ENCODE results near the gene SPHK2.
"Not testable (repeated sequence)": the region's sequence is repeated elsewhere in the genome, so short reads cannot be mapped to it uniquely, and the experiment has no call there.

Gene SPHK2

DNA sequence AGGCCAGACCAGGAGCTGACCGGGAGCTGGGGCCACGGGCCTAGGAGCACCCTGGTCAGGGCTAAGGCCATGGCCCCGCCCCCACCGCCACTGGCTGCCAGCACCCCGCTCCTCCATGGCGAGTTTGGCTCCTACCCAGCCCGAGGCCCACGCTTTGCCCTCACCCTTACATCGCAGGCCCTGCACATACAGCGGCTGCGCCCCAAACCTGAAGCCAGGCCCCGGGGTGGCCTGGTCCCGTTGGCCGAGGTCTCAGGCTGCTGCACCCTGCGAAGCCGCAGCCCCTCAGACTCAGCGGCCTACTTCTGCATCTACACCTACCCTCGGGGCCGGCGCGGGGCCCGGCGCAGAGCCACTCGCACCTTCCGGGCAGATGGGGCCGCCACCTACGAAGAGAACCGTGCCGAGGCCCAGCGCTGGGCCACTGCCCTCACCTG is 6.6 kb downstream of the SPHK2 start:
- H3K27me3 ChIP-seq (ENCODE audit: control insufficient read depth, insufficient read depth, low read length): no peaks in the 10 kb centered on the region
- no peak overlapping the region for H3K9ac ChIP-seq (ENCODE audit: low read depth, low read length)
- H3K36me3 ChIP-seq (ENCODE audit: control insufficient read depth, insufficient read depth, low read length): peaks cover 22% of the 10 kb centered on the region
- H3K27ac ChIP-seq (ENCODE audit: low read depth, low read length): no peak overlapping the region
- no peak overlapping the region for H3K4me3 ChIP-seq (ENCODE audit: low read depth, low read length)
- H3K9me3 ChIP-seq (ENCODE audit: control insufficient read depth, insufficient read depth, low read length): no peaks in the 10 kb centered on the region
- H3K4me1 ChIP-seq (ENCODE audit: control insufficient read depth, insufficient read depth, low read length): peaks cover 24% of the 10 kb centered on the region

DNA sequence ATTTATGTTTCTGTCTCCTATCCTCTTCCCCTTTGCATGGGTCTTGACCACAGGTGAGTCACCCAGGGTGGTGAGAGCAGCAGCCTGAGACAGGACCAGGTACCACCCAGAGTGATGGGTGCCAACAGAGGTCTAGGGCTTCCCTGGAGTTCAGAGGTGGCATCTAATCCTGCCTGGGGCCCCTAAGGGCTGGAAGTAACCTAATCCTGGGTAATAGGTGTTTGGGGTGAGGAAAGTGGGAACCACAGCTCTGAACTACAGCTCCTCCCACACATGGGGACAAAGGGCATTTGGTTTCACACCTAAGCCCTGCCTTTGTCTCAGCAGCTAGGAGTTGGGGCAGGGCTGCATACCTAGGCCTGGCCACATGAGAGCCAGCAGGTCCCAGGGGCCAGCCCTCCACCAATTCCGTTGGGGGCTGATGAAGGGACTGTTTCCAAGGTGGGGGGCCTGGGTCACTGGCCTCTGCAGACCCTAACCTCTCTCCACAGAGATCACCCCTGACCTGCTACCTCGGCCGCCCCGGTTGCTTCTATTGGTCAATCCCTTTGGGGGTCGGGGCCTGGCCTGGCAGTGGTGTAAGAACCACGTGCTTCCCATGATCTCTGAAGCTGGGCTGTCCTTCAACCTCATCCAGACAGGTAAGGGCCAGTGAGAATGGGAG is 8.0 kb downstream of the SPHK2 start:
- no peak overlapping the region for H3K9ac ChIP-seq (ENCODE audit: low read depth, low read length)
- peak overlapping the region; percentile 66 for H3K27ac ChIP-seq (ENCODE audit: low read depth, low read length)
- H3K9me3 ChIP-seq (ENCODE audit: control insufficient read depth, insufficient read depth, low read length): no peaks in the 10 kb centered on the region
- H3K36me3 ChIP-seq (ENCODE audit: control insufficient read depth, insufficient read depth, low read length): peaks cover 17% of the 10 kb centered on the region; the same call in 1 of the 2 replicates
- H3K4me1 ChIP-seq (ENCODE audit: control insufficient read depth, insufficient read depth, low read length): peaks cover 30% of the 10 kb centered on the region
- H3K4me3 ChIP-seq (ENCODE audit: low read depth, low read length): no peak overlapping the region
- H3K27me3 ChIP-seq (ENCODE audit: control insufficient read depth, insufficient read depth, low read length): no peaks in the 10 kb centered on the region

DNA sequence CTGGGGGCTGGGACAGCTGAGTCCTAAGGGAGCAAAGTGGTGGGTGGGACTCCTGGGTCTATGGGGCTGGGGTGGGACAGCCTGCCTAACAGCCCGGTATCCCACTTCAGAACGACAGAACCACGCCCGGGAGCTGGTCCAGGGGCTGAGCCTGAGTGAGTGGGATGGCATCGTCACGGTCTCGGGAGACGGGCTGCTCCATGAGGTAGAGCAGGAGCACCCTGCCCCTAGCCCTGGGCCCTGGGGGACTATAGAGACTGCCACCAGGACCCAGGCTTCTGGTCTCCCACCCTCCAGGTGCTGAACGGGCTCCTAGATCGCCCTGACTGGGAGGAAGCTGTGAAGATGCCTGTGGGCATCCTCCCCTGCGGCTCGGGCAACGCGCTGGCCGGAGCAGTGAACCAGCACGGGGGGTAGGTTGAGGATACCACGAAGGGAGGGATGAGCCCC is 8.6 kb downstream of the SPHK2 start:
- H3K9me3 ChIP-seq (ENCODE audit: control insufficient read depth, insufficient read depth, low read length): no peaks in the 10 kb centered on the region
- H3K27me3 ChIP-seq (ENCODE audit: control insufficient read depth, insufficient read depth, low read length): no peaks in the 10 kb centered on the region
- H3K4me1 ChIP-seq (ENCODE audit: control insufficient read depth, insufficient read depth, low read length): peaks cover 30% of the 10 kb centered on the region
- peak overlapping the region; percentile 66 for H3K27ac ChIP-seq (ENCODE audit: low read depth, low read length)
- H3K36me3 ChIP-seq (ENCODE audit: control insufficient read depth, insufficient read depth, low read length): peaks cover 17% of the 10 kb centered on the region; the same call in 1 of the 2 replicates
- H3K9ac ChIP-seq (ENCODE audit: low read depth, low read length): no peak overlapping the region
- no peak overlapping the region for H3K4me3 ChIP-seq (ENCODE audit: low read depth, low read length)

DNA sequence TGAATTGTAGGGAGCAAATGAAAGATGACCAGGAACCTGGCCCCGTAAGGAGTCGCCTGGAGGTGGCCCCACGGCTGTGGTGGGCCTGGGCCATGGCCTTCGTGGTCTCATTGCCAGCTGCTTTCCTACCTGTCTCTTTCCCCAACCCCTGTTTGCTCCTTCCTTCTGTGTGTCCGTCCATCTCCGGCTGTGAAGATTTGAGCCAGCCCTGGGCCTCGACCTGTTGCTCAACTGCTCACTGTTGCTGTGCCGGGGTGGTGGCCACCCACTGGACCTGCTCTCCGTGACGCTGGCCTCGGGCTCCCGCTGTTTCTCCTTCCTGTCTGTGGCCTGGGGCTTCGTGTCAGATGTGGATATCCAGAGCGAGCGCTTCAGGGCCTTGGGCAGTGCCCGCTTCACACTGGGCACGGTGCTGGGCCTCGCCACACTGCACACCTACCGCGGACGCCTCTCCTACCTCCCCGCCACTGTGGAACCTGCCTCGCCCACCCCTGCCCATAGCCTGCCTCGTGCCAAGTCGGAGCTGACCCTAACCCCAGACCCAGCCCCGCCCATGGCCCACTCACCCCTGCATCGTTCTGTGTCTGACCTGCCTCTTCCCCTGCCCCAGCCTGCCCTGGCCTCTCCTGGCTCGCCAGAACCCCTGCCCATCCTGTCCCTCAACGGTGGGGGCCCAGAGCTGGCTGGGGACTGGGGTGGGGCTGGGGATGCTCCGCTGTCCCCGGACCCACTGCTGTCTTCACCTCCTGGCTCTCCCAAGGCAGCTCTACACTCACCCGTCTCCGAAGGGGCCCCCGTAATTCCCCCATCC is 9.4 kb downstream of the SPHK2 start:
- no peaks in the 10 kb centered on the region for H3K9me3 ChIP-seq (ENCODE audit: control insufficient read depth, insufficient read depth, low read length)
- no peak overlapping the region for H3K9ac ChIP-seq (ENCODE audit: low read depth, low read length)
- H3K4me1 ChIP-seq (ENCODE audit: control insufficient read depth, insufficient read depth, low read length): peaks cover 24% of the 10 kb centered on the region
- peaks cover 20% of the 10 kb centered on the region for H3K36me3 ChIP-seq (ENCODE audit: control insufficient read depth, insufficient read depth, low read length)
- no peak overlapping the region for H3K4me3 ChIP-seq (ENCODE audit: low read depth, low read length)
- no peaks in the 10 kb centered on the region for H3K27me3 ChIP-seq (ENCODE audit: control insufficient read depth, insufficient read depth, low read length)
- no peak overlapping the region for H3K27ac ChIP-seq (ENCODE audit: low read depth, low read length)

DNA sequence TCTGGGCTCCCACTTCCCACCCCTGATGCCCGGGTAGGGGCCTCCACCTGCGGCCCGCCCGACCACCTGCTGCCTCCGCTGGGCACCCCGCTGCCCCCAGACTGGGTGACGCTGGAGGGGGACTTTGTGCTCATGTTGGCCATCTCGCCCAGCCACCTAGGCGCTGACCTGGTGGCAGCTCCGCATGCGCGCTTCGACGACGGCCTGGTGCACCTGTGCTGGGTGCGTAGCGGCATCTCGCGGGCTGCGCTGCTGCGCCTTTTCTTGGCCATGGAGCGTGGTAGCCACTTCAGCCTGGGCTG is 9.9 kb downstream of the SPHK2 start:
- H3K4me1 ChIP-seq (ENCODE audit: control insufficient read depth, insufficient read depth, low read length): peaks cover 28% of the 10 kb centered on the region
- H3K36me3 ChIP-seq (ENCODE audit: control insufficient read depth, insufficient read depth, low read length): peaks cover 20% of the 10 kb centered on the region
- H3K9ac ChIP-seq (ENCODE audit: low read depth, low read length): no peak overlapping the region
- H3K9me3 ChIP-seq (ENCODE audit: control insufficient read depth, insufficient read depth, low read length): no peaks in the 10 kb centered on the region
- H3K4me3 ChIP-seq (ENCODE audit: low read depth, low read length): peak overlapping the region; percentile 16; the same call in 1 of the 2 replicates
- peak overlapping the region; percentile 92 for H3K27ac ChIP-seq (ENCODE audit: low read depth, low read length)
- no peaks in the 10 kb centered on the region for H3K27me3 ChIP-seq (ENCODE audit: control insufficient read depth, insufficient read depth, low read length)

DNA sequence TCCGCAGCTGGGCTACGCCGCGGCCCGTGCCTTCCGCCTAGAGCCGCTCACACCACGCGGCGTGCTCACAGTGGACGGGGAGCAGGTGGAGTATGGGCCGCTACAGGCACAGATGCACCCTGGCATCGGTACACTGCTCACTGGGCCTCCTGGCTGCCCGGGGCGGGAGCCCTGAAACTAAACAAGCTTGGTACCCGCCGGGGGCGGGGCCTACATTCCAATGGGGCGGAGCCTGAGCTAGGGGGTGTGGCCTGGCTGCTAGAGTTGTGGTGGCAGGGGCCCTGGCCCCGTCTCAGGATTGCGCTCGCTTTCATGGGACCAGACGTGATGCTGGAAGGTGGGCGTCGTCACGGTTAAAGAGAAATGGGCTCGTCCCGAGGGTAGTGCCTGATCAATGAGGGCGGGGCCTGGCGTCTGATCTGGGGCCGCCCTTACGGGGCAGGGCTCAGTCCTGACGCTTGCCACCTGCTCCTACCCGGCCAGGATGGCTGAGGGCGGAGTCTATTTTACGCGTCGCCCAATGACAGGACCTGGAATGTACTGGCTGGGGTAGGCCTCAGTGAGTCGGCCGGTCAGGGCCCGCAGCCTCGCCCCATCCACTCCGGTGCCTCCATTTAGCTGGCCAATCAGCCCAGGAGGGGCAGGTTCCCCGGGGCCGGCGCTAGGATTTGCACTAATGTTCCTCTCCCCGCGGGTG is 10.4 kb downstream of the SPHK2 start:
- Histone ChIP-seq H3K9ac (ENCODE audit: low read depth, low read length) (no peak overlapping the region), H3K27me3 (ENCODE audit: control insufficient read depth, insufficient read depth, low read length) (no peaks in the 10 kb centered on the region), H3K9me3 (ENCODE audit: control insufficient read depth, insufficient read depth, low read length) (no peaks in the 10 kb centered on the region), H3K36me3 (ENCODE audit: control insufficient read depth, insufficient read depth, low read length) (peaks cover 20% of the 10 kb centered on the region), H3K4me3 (ENCODE audit: low read depth, low read length) (peak overlapping the region; percentile 54; the same call in 1 of the 2 replicates), H3K27ac (ENCODE audit: low read depth, low read length) (peak overlapping the region; percentile 92), H3K4me1 (ENCODE audit: control insufficient read depth, insufficient read depth, low read length) (peaks cover 31% of the 10 kb centered on the region)

DNA sequence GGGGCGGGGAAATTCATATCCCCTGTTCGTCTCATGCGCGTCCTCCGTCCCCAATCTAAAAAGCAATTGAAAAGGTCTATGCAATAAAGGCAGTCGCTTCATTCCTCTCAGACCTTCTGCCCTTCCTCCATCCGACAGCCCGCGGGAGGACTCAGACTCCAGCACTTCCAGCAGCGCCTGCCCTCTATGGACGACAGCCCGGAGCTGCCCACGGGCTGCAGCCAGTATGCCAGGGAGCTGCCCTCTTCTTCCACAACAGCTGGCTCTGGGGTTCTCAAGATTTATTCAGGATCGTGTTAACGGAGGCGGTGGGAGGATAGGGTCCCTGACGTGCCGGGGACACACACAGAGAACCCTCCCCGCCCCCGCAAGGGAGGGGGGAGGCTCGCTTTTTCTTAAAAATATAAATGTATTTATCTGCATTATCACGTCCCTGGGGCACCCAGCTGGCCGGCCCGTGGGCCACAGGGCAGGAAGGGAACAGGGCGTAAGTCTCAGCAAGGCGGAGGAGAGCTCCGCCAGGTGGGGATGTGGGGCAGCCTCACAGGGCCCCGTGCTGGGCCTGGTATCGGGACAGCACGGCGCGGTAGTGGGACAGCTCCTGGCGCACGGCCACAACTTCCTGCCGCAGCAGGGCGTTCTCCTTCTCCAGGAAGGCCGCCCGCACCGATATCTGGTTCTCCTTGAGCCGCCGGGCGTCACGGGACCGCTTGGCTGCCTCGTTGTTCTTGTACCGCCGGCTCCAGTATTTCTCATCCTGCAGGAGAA is 11.2 kb downstream of the SPHK2 start:
- Histone ChIP-seq H3K27me3 (ENCODE audit: control insufficient read depth, insufficient read depth, low read length) (no peaks in the 10 kb centered on the region), H3K9ac (ENCODE audit: low read depth, low read length) (peak overlapping the region; percentile 36; the same call in 1 of the 2 replicates), H3K4me1 (ENCODE audit: control insufficient read depth, insufficient read depth, low read length) (peaks cover 29% of the 10 kb centered on the region), H3K4me3 (ENCODE audit: low read depth, low read length) (peak overlapping the region; percentile 54), H3K27ac (ENCODE audit: low read depth, low read length) (peak overlapping the region; percentile 92), H3K36me3 (ENCODE audit: control insufficient read depth, insufficient read depth, low read length) (peaks cover 20% of the 10 kb centered on the region), H3K9me3 (ENCODE audit: control insufficient read depth, insufficient read depth, low read length) (no peaks in the 10 kb centered on the region)

DNA sequence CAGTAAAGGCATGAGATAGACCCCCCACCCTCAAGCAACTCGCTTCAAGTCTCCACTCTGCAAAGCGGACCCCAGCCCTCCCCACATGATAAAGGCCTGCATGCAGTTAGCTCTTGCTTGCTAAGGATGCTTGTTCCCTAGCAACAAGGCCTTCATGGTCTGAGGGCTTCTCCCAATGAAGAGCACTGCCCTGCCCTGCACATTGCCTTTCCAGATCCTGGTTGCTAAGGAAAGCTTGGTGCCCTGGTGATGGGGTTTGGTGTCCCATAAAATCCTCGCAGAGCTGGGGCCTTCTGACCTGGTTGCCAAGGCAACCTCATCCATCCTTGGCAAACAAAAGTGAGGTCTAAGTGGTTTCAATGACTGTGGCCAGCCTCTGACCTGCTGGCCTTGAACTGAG is 11.9 kb downstream of the SPHK2 start:
- peaks cover 5% of the 10 kb centered on the region; the same call in 1 of the 2 replicates for H3K27me3 ChIP-seq (ENCODE audit: control insufficient read depth, insufficient read depth, low read length)
- H3K27ac ChIP-seq (ENCODE audit: low read depth, low read length): peak overlapping the region; percentile 92
- peaks cover 28% of the 10 kb centered on the region for H3K4me1 ChIP-seq (ENCODE audit: control insufficient read depth, insufficient read depth, low read length)
- peak overlapping the region; percentile 36; the same call in 1 of the 2 replicates for H3K9ac ChIP-seq (ENCODE audit: low read depth, low read length)
- peaks cover 14% of the 10 kb centered on the region for H3K36me3 ChIP-seq (ENCODE audit: control insufficient read depth, insufficient read depth, low read length)
- peak overlapping the region; percentile 54; the same call in 1 of the 2 replicates for H3K4me3 ChIP-seq (ENCODE audit: low read depth, low read length)
- no peaks in the 10 kb centered on the region for H3K9me3 ChIP-seq (ENCODE audit: control insufficient read depth, insufficient read depth, low read length)

DNA sequence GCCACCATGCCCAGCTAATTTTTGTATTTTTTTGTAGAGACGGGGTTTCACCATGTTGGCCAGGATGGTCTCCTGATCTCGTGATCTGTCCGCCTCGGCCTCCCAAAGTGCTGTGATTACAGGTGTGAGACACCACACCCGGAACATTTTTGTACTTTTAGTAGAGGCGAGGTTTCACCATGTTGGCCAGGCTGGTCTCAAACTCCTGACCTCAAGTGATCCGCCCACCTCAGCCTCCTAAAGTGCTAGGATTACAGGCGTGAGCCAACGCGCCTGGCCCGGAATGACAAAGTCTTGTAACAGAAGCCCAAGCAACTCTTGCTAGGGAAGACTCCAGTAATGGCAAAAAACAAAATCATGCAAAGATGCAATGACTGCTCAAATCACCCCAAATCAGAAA is 13.0 kb downstream of the SPHK2 start:
- H3K27ac ChIP-seq (ENCODE audit: low read depth, low read length); H3K36me3 ChIP-seq (ENCODE audit: control insufficient read depth, insufficient read depth, low read length): not testable (repeated sequence)
- H3K4me1 ChIP-seq (ENCODE audit: control insufficient read depth, insufficient read depth, low read length): peaks cover 28% of the 10 kb centered on the region

DNA sequence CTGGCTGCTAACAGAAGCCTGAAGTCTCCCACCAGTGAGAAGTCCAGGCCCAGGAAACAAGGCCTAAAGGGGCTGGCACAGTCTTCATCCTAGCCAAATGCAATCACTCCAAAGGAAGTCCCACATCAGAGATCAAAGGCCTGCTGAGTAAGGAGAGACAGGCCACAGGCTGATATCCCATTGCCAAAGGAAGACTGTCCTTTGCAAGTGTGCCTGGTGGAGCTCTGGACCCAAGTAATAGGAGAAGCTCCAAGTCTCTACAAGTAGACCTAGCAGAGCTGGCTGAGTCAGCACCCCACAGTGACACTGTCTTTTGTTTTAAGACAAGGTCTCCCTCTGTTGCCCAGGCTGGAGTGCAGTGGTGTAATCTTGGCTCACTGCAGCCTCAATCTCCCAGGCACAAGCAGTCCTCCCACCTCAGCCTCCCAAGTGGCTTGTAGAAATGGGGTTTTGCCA is 13.4 kb downstream of the SPHK2 start:
- H3K9me3 ChIP-seq (ENCODE audit: control insufficient read depth, insufficient read depth, low read length): no peaks in the 10 kb centered on the region
- H3K9ac ChIP-seq (ENCODE audit: low read depth, low read length): no peak overlapping the region
- peaks cover 9% of the 10 kb centered on the region; the same call in 1 of the 2 replicates for H3K27me3 ChIP-seq (ENCODE audit: control insufficient read depth, insufficient read depth, low read length)
- peaks cover 28% of the 10 kb centered on the region for H3K4me1 ChIP-seq (ENCODE audit: control insufficient read depth, insufficient read depth, low read length)
- peaks cover 9% of the 10 kb centered on the region for H3K36me3 ChIP-seq (ENCODE audit: control insufficient read depth, insufficient read depth, low read length)
- H3K4me3 ChIP-seq (ENCODE audit: low read depth, low read length): no peak overlapping the region
- H3K27ac ChIP-seq (ENCODE audit: low read depth, low read length): no peak overlapping the region

More for the DNA sequence above, 13.0 kb downstream of the SPHK2 start:
- H3K27me3 ChIP-seq (ENCODE audit: control insufficient read depth, insufficient read depth, low read length); H3K4me3 ChIP-seq (ENCODE audit: low read depth, low read length); H3K9ac ChIP-seq (ENCODE audit: low read depth, low read length); H3K9me3 ChIP-seq (ENCODE audit: control insufficient read depth, insufficient read depth, low read length): not testable (repeated sequence)
